ENCODE data around the gene FN3KRP.

FN3KRP gene

DNA sequence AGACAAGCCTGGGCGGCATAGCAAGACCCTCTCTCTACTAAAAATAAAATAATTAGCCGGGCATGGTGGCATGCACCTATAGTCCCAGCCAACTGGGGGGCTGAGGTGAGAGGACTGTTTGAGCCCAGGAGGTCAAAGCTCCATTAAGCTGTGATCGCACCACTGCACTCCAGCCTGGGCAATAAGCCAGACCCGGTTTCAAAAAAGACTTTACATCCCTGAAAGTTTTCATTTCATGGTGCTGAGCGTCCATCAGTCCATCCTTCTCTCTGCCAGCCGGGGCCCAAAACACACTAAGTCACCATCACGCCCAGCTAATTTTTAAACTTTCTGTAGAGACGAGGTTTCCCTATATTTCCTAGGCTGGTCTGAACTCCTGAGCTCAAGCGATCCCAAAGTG, 28.6 kb upstream of the FN3KRP start:
- no peak for DNase-seq

DNA sequence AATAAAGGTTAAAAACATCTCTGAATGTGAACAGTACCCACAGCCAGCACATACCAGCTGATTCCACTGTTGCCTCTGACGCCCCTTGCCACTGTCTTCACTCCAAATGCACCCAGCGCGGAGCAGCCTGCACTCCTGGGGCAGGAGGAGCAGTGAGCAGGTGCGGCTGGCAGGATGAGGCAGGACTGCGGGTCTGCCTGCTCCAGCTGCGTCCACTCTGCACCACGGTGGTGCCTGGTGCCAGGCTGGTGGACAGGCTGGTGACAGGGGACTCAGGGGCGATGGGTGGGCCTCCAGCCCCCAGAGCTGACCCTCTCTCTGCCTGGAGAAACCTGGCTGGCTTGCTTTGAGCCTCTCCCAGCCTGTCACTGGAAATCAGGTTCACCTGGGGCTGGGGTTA, 27.4 kb upstream of the FN3KRP start:
- no peak for DNase-seq

DNA sequence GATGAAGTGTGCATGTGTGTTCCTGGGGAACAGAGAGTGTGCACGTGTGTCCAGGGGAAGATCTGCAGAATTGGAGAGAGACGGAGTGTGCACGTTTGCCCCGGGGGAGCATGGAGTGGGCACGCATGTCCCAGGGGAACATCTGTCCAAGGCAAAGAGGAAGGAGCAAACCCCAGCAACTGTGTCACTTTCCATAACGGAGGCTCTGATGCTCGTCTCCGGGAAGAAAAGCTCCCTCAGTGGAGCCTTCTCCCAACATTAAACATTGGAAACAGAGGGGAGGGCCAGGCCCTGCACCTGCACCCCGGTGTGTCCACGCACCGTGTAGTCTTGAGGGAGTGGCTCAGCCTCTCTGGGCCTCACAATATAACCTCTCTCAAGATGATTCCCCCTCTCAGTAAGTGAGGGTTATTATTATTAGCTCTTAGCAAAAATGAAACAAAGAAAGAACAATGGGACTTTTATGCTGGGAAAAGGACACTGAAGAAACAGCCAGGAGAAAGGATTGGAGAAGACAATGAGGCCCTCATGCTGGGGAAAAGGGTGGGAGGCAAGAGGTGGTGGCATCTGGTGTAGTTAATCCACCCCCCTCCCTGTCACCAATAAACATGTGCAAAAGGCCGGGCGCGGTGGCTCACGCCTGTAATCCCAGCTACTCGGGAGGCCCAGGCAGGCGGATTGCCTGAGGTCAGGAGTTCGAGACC, 25.6 kb upstream of the FN3KRP start:
- DNase-seq: no peak

DNA sequence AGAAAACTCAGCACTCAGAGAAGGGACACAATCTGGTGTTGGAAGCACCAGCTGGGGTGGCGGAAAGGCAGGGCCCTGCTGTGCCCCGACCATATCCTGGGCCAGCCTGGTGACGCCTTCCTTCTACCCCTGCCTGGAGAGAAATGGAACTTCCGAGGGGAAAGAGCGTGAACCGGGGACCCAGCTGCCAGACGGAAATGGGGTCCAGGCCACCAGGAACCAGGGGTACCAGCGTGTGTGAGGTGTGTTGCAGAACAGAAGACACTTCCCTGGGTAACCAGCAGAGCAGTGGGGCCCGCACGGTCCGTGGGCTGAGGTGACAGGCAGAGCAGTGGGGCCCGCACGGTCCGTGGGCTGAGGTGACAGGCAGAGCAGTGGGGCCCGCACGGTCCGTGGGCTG, 24.8 kb upstream of the FN3KRP start:
- no peak for DNase-seq

GRCh38 chr17:82692268-82692667, 24.2 kb upstream of the FN3KRP start:
- no peak for DNase-seq

GRCh38 chr17:82693168-82693867, 23.2 kb upstream of the FN3KRP start:
- DNase-seq: no peak

DNA sequence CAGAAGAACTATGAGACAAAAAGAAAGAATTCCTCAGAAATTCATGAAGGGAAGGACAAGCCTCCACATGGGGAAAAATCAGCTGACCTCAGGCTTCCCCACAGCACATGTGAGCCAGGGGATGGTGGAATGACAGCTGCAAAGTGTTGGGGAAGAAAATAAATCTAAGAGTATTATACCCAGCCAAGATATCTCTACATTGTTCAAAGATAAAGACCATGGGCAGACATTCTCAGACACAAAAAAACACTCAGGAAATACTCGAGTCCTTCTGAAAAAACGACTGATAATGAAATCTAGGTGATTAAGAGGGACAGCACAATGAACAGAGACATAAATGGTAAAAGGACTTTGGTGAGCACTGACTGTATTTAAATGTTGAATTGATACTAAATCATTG, 21.9 kb upstream of the FN3KRP start:
- DNase-seq: no peak

GRCh38 chr17:82696259-82696658, 20.2 kb upstream of the FN3KRP start:
- DNase-seq: no peak

- no peak for DNase-seq
Observed at GRCh38 chr17:82696916-82697807, 19.3 kb upstream of the FN3KRP start.

GRCh38 chr17:82697808-82698064, 18.8 kb upstream of the FN3KRP start:
- no peak for DNase-seq

GRCh38 chr17:82698065-82698973, 18.2 kb upstream of the FN3KRP start, which contains the start of gene RAB40B:
RAB40B (minus strand) TSS chr17:82698698; CDS start chr17:82698596, 102 bp downstream.
- DNase-seq: peak; percentile 99

DNA sequence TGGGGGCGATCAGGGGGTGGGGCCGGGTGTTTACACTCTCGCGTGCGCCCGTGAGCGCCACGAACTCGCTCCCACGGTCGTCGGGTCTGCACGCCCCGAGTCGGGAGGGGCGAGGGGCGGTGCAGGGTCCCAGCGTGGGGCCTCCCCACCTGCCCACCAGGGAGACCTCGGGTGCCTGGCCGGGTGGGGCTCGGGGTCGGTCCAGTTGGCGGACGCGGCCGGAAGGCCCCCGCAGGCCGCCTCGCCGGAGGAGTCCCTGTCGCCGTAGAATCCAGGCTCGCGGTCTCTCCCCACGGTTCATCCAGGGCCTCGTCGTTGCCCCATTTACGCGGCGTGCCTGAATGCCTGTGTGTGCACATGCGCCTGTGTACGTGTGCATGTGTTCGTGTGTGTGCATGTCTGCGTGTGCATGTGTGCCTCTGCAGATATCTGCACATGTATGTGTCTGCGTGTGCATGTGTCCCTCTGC, 17.5 kb upstream of the FN3KRP start:
- DNase-seq: no peak

DNA sequence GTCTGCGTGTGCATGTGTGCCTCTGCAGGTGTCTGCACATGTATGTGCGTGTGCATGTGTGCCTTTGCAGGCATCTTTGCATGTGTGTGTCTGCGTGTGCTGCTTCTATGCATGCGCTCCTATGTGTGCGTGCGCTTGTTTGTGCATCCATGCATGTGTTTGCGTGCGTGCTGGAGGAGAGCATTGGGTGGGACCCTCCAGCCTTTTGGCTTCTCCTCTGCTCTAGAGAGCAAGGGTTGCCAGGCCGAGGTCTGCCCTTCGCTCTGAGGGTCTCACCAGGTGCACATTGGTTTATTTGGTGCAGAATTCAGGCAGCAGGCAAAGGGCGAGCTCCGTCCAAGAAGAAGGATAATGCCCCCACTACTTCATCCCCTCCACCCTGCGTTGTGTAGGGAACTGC, 17.0 kb upstream of the FN3KRP start:
- no peak for DNase-seq

- no peak for DNase-seq
Observed at GRCh38 chr17:82702231-82702927, 14.1 kb upstream of the FN3KRP start.

DNA sequence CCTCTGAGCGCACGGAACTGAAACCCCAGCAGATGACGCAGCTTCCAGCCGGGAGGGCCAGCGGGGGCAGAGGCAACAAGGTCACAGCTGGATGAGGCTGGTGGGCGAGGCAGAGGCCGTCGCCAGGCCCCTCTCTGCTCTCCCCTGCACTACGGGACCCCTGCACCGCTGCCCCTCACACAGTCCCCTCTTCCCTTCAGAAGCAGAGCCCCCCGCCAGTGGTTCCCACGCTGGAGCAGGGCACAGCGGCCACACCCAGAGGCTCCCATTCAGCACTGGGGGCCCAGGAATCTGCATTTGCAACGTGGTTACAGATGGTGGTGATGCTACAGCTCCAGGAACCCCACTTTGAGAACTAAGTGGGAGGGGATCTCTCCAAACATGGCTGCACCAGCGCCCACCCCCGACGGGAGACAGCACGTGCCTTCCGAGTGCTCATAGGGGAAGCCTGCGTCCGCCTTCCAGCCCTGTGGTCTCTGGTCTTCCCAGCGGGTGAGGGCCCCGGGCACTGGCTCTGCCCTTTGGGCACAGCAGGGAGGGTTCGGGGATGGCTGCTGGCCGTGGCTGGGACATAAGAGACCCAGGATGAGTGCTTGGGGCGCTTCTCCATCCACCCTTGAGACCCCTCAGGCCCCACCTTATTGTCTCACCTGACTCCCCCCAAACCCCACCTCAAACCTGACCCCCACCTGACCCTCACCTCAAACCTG, 13.3 kb upstream of the FN3KRP start:
- DNase-seq: no peak

DNA sequence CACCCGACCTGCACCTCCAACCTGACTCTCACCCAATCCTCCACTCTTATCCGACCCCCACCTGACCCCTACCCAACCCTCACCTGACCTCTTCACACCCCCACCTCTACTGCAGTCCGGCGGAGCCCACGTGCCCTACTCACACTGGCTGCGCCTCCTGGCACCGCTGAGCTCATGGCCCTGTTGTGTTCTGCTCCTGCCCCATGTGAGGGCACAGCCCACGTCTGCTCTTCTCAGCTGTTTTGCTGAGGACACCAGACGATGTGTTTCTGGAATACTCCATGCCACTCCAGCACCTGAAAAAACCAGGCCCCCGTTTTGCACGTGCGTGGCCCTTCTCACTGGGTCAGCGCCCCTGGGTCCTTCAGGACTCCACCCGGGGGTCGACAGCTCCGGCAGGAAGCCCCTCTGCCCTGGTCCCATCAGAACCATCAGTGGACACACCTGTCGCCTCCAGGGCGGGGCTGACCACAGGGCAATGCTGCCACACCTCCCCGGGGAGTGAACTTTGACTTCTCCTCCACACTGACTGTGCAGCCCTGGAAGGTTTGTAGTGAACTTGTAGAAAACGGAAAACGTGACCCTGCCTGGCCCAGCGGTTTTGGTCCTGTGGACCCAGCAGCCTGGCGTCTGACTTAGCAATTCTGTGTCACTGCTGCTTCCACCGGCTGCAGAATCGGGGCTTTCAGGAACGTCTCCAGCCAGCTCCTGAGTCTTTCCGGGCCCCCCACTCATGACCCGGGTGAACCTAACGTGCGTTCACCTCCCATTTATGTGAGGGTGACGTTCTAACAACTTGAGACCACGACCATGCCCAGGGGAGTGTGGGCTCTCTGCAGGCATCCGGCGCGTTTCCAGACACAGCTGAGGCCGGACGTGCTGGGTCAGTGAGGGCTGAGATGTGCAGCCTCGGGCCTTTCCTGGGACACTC, 12.3 kb upstream of the FN3KRP start:
- DNase-seq: no peak

GRCh38 chr17:82704886-82705285, 11.6 kb upstream of the FN3KRP start:
- no peak for DNase-seq

- no peak for DNase-seq
Observed at GRCh38 chr17:82705756-82706155, 10.8 kb upstream of the FN3KRP start.

DNA sequence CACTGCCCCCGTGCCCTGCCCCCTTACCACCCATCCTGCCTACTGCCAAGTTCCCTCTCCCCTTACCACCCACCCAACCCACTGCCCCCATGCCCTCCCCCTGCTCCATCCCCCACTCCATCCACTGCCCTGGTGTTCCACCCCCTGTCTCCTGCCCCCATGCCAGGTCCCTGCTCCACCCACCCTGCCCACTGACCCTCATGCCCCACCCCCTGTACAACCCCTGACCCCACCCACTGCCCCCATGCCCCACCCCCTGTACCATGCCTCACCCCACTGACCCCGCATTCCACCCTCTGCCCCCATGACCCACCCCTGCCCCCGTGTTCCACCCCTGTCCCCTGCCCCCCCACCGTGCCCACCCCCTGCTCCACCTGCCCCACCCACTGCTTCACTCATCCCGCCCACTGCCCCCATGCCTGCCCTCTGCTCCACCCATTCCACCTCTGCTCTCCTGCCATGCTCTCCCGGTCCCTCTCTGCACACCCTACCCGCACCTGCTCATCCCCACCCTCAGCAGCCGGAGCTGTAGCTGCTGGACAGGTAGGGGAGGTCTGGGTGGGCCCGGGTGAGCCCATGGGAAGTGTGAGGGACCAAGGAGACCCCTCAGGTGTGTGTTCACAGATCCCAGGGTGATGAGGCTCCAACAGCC, 7.4 kb upstream of the FN3KRP start:
- DNase-seq: no peak
